GM21529 (cell line): ENCODE data around the gene KCNMA1.

Experiments used
- ATAC-seq: cut with Tn5 transposase; IDR thresholded peaks from one replicate; pipeline ENCODE4 v1.9.1; 2021; ENCODE audit not compliant: unreplicated experiment

Gene KCNMA1

GRCh38 chr10:76983624-76984023 is 654.0 kb downstream of the KCNMA1 start:
- no peak for ATAC-seq

GRCh38 chr10:76982671-76983070 is 654.9 kb downstream of the KCNMA1 start:
- ATAC-seq: no peak

- no peak for ATAC-seq
Measured at GRCh38 chr10:76981251-76981650, 656.4 kb downstream of the KCNMA1 start.

GRCh38 chr10:76977901-76978300 is 659.7 kb downstream of the KCNMA1 start:
- no peak for ATAC-seq

GRCh38 chr10:76977046-76977445 is 660.6 kb downstream of the KCNMA1 start:
- no peak for ATAC-seq

- no peak for ATAC-seq
Measured at GRCh38 chr10:76976142-76976541, 661.5 kb downstream of the KCNMA1 start.

GRCh38 chr10:76975126-76975525 is 662.5 kb downstream of the KCNMA1 start:
- no peak for ATAC-seq

- ATAC-seq: no peak
Measured at GRCh38 chr10:76974017-76974691, 663.5 kb downstream of the KCNMA1 start.

GRCh38 chr10:76973091-76974016 is 664.3 kb downstream of the KCNMA1 start:
- no peak for ATAC-seq

GRCh38 chr10:76972541-76972940 is 665.1 kb downstream of the KCNMA1 start:
- ATAC-seq: no peak

- ATAC-seq: no peak
Measured at GRCh38 chr10:76971547-76972170, 665.9 kb downstream of the KCNMA1 start.

GRCh38 chr10:76970711-76971519 is 666.7 kb downstream of the KCNMA1 start:
- ATAC-seq: no peak

GRCh38 chr10:76969366-76969948 is 668.2 kb downstream of the KCNMA1 start:
- no peak for ATAC-seq

- no peak for ATAC-seq
Measured at GRCh38 chr10:76968483-76968882, 669.1 kb downstream of the KCNMA1 start.

- ATAC-seq: no peak
Measured at GRCh38 chr10:76962851-76963250, 674.8 kb downstream of the KCNMA1 start.

- ATAC-seq: no peak
Measured at GRCh38 chr10:76961841-76962240, 675.8 kb downstream of the KCNMA1 start.

- ATAC-seq: no peak
Measured at GRCh38 chr10:76959111-76959510, 678.5 kb downstream of the KCNMA1 start.

GRCh38 chr10:76954838-76955237 is 682.8 kb downstream of the KCNMA1 start:
- no peak for ATAC-seq

- ATAC-seq: no peak
Measured at GRCh38 chr10:76950354-76950753, 687.3 kb downstream of the KCNMA1 start.

- ATAC-seq: no peak
Measured at GRCh38 chr10:76946270-76946669, 691.3 kb downstream of the KCNMA1 start.

- ATAC-seq: no peak
Measured at GRCh38 chr10:76945166-76945565, 692.4 kb downstream of the KCNMA1 start.
